ENCODE results near the gene LDB1.

The LDB1 gene

DNA sequence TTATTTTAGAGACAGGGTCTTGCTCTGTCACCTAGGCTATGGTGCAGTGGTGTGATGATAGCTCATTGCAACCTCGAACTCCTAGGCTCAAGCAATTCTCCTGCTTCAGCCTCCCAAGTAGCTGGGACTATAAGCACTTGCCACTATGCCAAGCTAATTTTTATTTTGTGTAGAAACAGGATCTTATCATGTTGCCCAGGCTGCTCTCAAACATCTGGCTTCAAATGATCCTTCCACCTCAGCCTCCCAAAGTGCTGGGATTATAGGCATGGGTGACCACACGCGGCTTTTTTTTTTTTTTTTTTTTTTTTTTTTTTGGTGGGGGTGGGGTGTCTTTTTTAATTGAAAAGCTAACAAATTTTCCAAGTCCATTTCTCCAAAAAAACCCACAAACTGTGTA, 36.6 kb downstream of the LDB1 start:
- Histone ChIP-seq H3K4me1 (ENCODE audit: low read length) (peaks cover 4% of the 10 kb centered on the region; the same call in 1 of the 2 replicates), H3K27ac (ENCODE audit: low read length) (no peak overlapping the region), H3K36me3 (replicated peaks; ENCODE audit: low read depth, low read length) (no peaks in the 10 kb centered on the region), H3K4me2 (ENCODE audit: low read length) (no peak overlapping the region), H3K9me3 (ENCODE audit: insufficient read depth, low read length) (no peaks in the 10 kb centered on the region), H3K79me2 (ENCODE audit: low read length) (no peaks in the 10 kb centered on the region), H3K4me3 (ENCODE audit: low read length) (no peak overlapping the region), H2AFZ (ENCODE audit: low read depth, low read length) (no peak overlapping the region), H3K27me3 (ENCODE audit: low read depth, low read length) (no peaks in the 10 kb centered on the region), H3K9ac (ENCODE audit: low read length) (no peak overlapping the region), H4K20me1 (ENCODE audit: insufficient read depth, low read length) (no peaks in the 10 kb centered on the region)
- TF ChIP-seq, protein P1, sequence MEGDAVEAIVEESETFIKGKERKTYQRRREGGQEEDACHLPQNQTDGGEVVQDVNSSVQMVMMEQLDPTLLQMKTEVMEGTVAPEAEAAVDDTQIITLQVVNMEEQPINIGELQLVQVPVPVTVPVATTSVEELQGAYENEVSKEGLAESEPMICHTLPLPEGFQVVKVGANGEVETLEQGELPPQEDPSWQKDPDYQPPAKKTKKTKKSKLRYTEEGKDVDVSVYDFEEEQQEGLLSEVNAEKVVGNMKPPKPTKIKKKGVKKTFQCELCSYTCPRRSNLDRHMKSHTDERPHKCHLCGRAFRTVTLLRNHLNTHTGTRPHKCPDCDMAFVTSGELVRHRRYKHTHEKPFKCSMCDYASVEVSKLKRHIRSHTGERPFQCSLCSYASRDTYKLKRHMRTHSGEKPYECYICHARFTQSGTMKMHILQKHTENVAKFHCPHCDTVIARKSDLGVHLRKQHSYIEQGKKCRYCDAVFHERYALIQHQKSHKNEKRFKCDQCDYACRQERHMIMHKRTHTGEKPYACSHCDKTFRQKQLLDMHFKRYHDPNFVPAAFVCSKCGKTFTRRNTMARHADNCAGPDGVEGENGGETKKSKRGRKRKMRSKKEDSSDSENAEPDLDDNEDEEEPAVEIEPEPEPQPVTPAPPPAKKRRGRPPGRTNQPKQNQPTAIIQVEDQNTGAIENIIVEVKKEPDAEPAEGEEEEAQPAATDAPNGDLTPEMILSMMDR (IDR thresholded peaks at IDR 0.05; ENCODE audit: low read depth, low read length), result no peak
- no peak for TF ChIP-seq EZH2phosphoT487 (IDR thresholded peaks at IDR 0.05; ENCODE audit: low read depth)

DNA sequence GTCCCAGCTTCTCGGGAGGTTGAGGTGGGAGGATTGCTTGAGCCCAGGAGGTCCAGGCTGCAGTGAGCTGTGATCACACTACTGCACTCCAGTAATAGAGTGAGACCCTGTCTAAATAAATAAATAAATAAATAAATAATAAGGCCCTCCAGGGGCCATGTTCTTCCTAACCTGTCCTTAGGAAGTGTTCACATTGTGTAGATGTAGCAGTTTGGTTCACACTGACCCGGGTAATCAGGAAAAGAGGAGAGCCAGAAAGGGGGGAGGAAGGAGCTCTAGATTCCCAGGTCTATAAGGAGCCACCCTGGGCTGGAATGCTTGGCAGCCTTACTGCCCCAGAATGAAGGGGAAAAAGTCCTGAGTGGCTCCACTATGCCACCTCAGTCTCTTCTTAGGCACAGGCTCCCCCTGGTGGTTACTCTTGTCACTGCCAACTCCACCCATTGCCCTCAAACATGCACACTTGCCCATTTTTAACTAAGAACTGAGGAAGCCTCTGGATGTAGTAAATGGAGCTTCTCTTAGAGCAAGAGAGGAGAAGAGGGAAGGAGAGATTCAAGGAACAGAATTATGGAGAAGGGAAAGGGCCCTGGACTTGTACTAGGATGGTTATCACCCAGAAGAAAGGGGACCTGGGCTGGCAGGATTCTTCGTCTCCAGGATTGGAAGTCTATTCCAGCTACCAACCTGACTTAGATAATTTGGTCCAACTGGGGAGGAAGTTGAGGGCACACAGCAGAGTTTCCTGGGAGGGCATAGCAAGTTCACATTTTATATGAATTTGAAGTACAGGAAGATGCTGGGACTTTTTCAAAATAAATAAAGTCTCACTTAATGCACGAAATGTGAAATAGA, 47.3 kb downstream of the LDB1 start:
- Histone ChIP-seq H3K79me2 (ENCODE audit: low read length) (no peaks in the 10 kb centered on the region), H3K27me3 (ENCODE audit: low read depth, low read length) (no peaks in the 10 kb centered on the region), H4K20me1 (ENCODE audit: insufficient read depth, low read length) (no peaks in the 10 kb centered on the region), H3K9me3 (ENCODE audit: insufficient read depth, low read length) (no peaks in the 10 kb centered on the region), H2AFZ (ENCODE audit: low read depth, low read length) (no peak overlapping the region), H3K4me1 (ENCODE audit: low read length) (no peaks in the 10 kb centered on the region), H3K4me2 (ENCODE audit: low read length) (no peak overlapping the region), H3K36me3 (replicated peaks; ENCODE audit: low read depth, low read length) (no peaks in the 10 kb centered on the region), H3K4me3 (ENCODE audit: low read length) (no peak overlapping the region), H3K27ac (ENCODE audit: low read length) (no peak overlapping the region), H3K9ac (ENCODE audit: low read length) (no peak overlapping the region)
- TF ChIP-seq, protein P1 (IDR thresholded peaks at IDR 0.05; ENCODE audit: low read depth, low read length), result peak; percentile 79
- TF ChIP-seq EZH2phosphoT487 (IDR thresholded peaks at IDR 0.05; ENCODE audit: low read depth), result no peak

DNA sequence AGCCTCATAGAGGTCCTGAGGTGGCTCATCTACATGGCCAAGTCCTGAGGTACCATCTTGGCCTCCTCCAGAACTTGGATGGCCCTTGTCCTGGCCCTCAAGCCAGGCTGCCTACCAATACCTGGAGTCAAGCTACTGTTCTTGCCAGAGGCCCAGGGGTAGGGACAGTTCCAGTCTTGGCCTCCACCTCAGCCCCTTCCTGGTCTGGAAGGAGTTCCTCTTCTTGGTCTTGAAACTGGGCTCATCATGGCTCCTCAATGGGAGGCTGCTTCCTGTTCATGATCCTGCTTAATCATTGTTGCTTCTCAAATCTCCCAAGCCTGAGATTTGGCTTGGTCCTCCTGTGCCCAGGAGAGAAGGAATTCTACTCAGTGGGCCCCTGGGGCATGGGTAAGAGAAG, 51.1 kb downstream of the LDB1 start:
- Histone ChIP-seq H3K36me3 (replicated peaks; ENCODE audit: low read depth, low read length) (no peaks in the 10 kb centered on the region), H3K9ac (ENCODE audit: low read length) (no peak overlapping the region), H3K4me3 (ENCODE audit: low read length) (no peak overlapping the region), H4K20me1 (ENCODE audit: insufficient read depth, low read length) (no peaks in the 10 kb centered on the region), H2AFZ (ENCODE audit: low read depth, low read length) (no peak overlapping the region), H3K4me1 (ENCODE audit: low read length) (peaks cover 13% of the 10 kb centered on the region), H3K9me3 (ENCODE audit: insufficient read depth, low read length) (no peaks in the 10 kb centered on the region), H3K27me3 (ENCODE audit: low read depth, low read length) (no peaks in the 10 kb centered on the region), H3K79me2 (ENCODE audit: low read length) (peaks cover 16% of the 10 kb centered on the region), H3K4me2 (ENCODE audit: low read length) (no peak overlapping the region), H3K27ac (ENCODE audit: low read length) (no peak overlapping the region)
- TF ChIP-seq EZH2phosphoT487 (IDR thresholded peaks at IDR 0.05; ENCODE audit: low read depth), result no peak
- TF ChIP-seq, protein P1 (IDR thresholded peaks at IDR 0.05; ENCODE audit: low read depth, low read length), result no peak

DNA sequence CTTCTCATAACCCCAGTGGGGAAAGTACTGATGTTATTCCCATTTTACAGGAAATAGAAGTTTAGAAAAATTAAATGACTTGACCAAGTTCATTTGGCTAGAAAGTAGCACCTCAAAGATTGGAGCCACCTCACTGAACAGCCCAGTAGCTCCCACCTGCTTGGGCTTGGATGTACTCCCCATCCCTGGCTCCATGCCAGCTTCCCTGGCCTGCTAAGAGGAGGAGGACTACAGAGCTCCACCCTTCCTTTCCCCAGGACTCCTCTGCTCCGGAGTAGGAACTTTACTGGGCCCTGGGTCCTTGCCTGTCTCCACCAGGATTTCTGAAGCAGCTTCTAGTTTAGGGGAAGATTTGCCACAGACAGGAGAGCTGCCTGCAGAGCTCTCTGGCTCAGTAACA, 52.0 kb downstream of the LDB1 start:
- Histone ChIP-seq H3K36me3 (replicated peaks; ENCODE audit: low read depth, low read length) (no peaks in the 10 kb centered on the region), H3K4me1 (ENCODE audit: low read length) (peaks cover 13% of the 10 kb centered on the region), H3K9ac (ENCODE audit: low read length) (no peak overlapping the region), H3K79me2 (ENCODE audit: low read length) (peaks cover 16% of the 10 kb centered on the region), H4K20me1 (ENCODE audit: insufficient read depth, low read length) (no peaks in the 10 kb centered on the region), H2AFZ (ENCODE audit: low read depth, low read length) (no peak overlapping the region), H3K4me2 (ENCODE audit: low read length) (no peak overlapping the region), H3K27ac (ENCODE audit: low read length) (no peak overlapping the region), H3K27me3 (ENCODE audit: low read depth, low read length) (no peaks in the 10 kb centered on the region), H3K9me3 (ENCODE audit: insufficient read depth, low read length) (no peaks in the 10 kb centered on the region), H3K4me3 (ENCODE audit: low read length) (no peak overlapping the region)
- no peak for TF ChIP-seq EZH2phosphoT487 (IDR thresholded peaks at IDR 0.05; ENCODE audit: low read depth)
- TF ChIP-seq, protein P1 (IDR thresholded peaks at IDR 0.05; ENCODE audit: low read depth, low read length), result no peak

Measured in OCI-LY3 (cell line).